Measurements from ENCODE around the gene BNIP1. TPM values are rescaled to one million over a fixed set of nuclear protein-coding genes. Genes with fewer than 3 reads are reported as not detected.

The BNIP1 gene
- total and polyA plus RNA-seq, 2 of the 4 experiments (the other 2 are of a cell fraction), result 24.3 to 35.3 TPM

- Histone ChIP-seq H3K4me1 (ENCODE audit: control insufficient read depth, insufficient read depth, low read length) (peaks cover 6% of the 10 kb centered on the region; the same call in 1 of the 2 replicates), H4K20me1 (ENCODE audit: insufficient read depth, low read length) (no peaks in the 10 kb centered on the region), H3K9ac (ENCODE audit: low read depth, low read length) (no peak overlapping the region), H3K36me3 (ENCODE audit: control insufficient read depth, insufficient read depth, low read length) (no peaks in the 10 kb centered on the region), H3K79me1 (ENCODE audit: low read depth in 1 of 2, low read length in 2 of 2) (no peaks in the 10 kb centered on the region), H3K56ac (ENCODE audit: extremely low read depth, insufficient read depth, low read length) (no peak overlapping the region), H3K4ac (ENCODE audit: low read depth, low read length) (no peak overlapping the region), H2AK5ac (ENCODE audit: low read depth, low read length) (no peak overlapping the region), H2AK9ac (replicated peaks; ENCODE audit: low read depth, low read length, poor library complexity) (no peak overlapping the region), H3K4me2 (ENCODE audit: low read depth, low read length) (no peak overlapping the region), H3K18ac (ENCODE audit: low read depth, low read length) (no peak overlapping the region), H3K27me3 (ENCODE audit: control insufficient read depth, insufficient read depth, low read length) (peaks cover 40% of the 10 kb centered on the region), H3K9me1 (ENCODE audit: insufficient read depth, low read length) (no peaks in the 10 kb centered on the region), H3K9me3 (ENCODE audit: control insufficient read depth, insufficient read depth, low read length) (peaks cover 7% of the 10 kb centered on the region), H3K27ac (ENCODE audit: insufficient read depth, low read length) (no peak overlapping the region), H2BK120ac (ENCODE audit: low read depth, low read length) (no peak overlapping the region), H3K14ac (replicated peaks; ENCODE audit: low read depth, low read length) (no peak overlapping the region), H2BK20ac (ENCODE audit: low read depth, low read length) (no peak overlapping the region), H3K4me3 (ENCODE audit: insufficient read depth, low read depth, low read length) (no peak overlapping the region), H4K5ac (ENCODE audit: low read depth, low read length) (no peak overlapping the region), H2BK15ac (ENCODE audit: low read depth, low read length) (no peak overlapping the region), H2BK5ac (ENCODE audit: low read depth, low read length, poor library complexity, severe bottlenecking) (no peak overlapping the region), H2AFZ (replicated peaks; ENCODE audit: low read length, poor library complexity) (peak overlapping the region; percentile 57), H3K23ac (ENCODE audit: low read depth, low read length) (no peak overlapping the region), H4K8ac (ENCODE audit: low read depth in 2 of 2, low read length in 2 of 2) (no peak overlapping the region), H4K91ac (ENCODE audit: insufficient read depth, low read depth, low read length) (no peak overlapping the region)
- POLR2A ChIA-PET (ENCODE audit: unreplicated experiment), result no interaction called here
- no TSS peak for BruUV-seq (replicated peaks)
- CTCF ChIA-PET, result interaction anchor here (0.6 to 0.7 kb wide), 2 partner anchors 221 to 409 kb away, joined by 3 read pairs; no protein-coding TSS in a partner anchor
- intact Hi-C loops (cut with micrococcal nuclease), result loop anchor here (2.0 kb wide), 1 partner anchor 495 kb away; no protein-coding TSS in a partner anchor
- dilution Hi-C loops (cut with HindIII; ENCODE audit: low sequenced_read_pairs, unreplicated experiment), result no loop called here
- DNase-seq (peak; percentile 72), ATAC-seq (ENCODE audit: low read depth) (peak; percentile 88)
- TF ChIP-seq FOS (IDR thresholded peaks at IDR 0.05; ENCODE audit: low read depth, low read length), result peak; percentile 52
- TF ChIP-seq, protein P1, sequence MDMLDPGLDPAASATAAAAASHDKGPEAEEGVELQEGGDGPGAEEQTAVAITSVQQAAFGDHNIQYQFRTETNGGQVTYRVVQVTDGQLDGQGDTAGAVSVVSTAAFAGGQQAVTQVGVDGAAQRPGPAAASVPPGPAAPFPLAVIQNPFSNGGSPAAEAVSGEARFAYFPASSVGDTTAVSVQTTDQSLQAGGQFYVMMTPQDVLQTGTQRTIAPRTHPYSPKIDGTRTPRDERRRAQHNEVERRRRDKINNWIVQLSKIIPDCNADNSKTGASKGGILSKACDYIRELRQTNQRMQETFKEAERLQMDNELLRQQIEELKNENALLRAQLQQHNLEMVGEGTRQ (IDR thresholded peaks at IDR 0.05; ENCODE audit: low read depth, low read length), result no peak
- 46% methylated on average over 4 of the region's 13 CpGs; no CpG with 5 or more reads in 1 of the 2 experiments for WGBS, 2 experiments (ENCODE audit: extremely low coverage in 2 of 2, insufficient read length in 1 of 2)
- in situ Hi-C loops (cut with MboI; ENCODE audit: low sequenced_read_pairs), result no loop called here
Measured at GRCh38 chr5:173201636-173202265, 57.4 kb downstream of the BNIP1 start.
